ENCODE results near the gene UVRAG.

The UVRAG gene

GRCh38 chr11:76107971-76108370 lies 293.0 kb downstream of the UVRAG start:
- H3K9ac ChIP-seq (ENCODE audit: low read depth, low read length): no peak overlapping the region
- H3K4me3 ChIP-seq (ENCODE audit: low read length): no peak overlapping the region
- no peaks in the 10 kb centered on the region for H3K36me3 ChIP-seq (ENCODE audit: insufficient read depth, low read length)
- no peak overlapping the region for H3K4me2 ChIP-seq (ENCODE audit: low read length)
- H3K9me3 ChIP-seq (replicated peaks; ENCODE audit: low read length): no peaks in the 10 kb centered on the region
- no peaks in the 10 kb centered on the region for H3K27me3 ChIP-seq (ENCODE audit: control insufficient read depth, insufficient read depth, low read length)
- no peaks in the 10 kb centered on the region for H3K4me1 ChIP-seq (ENCODE audit: control insufficient read depth, insufficient read depth, low read length)

- Histone ChIP-seq H3K4me3 (ENCODE audit: low read length) (no peak overlapping the region), H3K36me3 (ENCODE audit: insufficient read depth, low read length) (no peaks in the 10 kb centered on the region), H3K9ac (ENCODE audit: low read depth, low read length) (no peak overlapping the region), H3K27me3 (ENCODE audit: control insufficient read depth, insufficient read depth, low read length) (no peaks in the 10 kb centered on the region), H3K4me2 (ENCODE audit: low read length) (no peak overlapping the region), H3K4me1 (ENCODE audit: control insufficient read depth, insufficient read depth, low read length) (no peaks in the 10 kb centered on the region), H3K9me3 (replicated peaks; ENCODE audit: low read length) (no peaks in the 10 kb centered on the region)
Measured at GRCh38 chr11:76114238-76114637, 299.2 kb downstream of the UVRAG start.

- H3K27me3 ChIP-seq (ENCODE audit: control insufficient read depth, insufficient read depth, low read length): no peaks in the 10 kb centered on the region
- H3K4me3 ChIP-seq (ENCODE audit: low read length): no peak overlapping the region
- no peaks in the 10 kb centered on the region for H3K36me3 ChIP-seq (ENCODE audit: insufficient read depth, low read length)
- no peak overlapping the region for H3K9ac ChIP-seq (ENCODE audit: low read depth, low read length)
- H3K4me1 ChIP-seq (ENCODE audit: control insufficient read depth, insufficient read depth, low read length): no peaks in the 10 kb centered on the region
- no peaks in the 10 kb centered on the region for H3K9me3 ChIP-seq (replicated peaks; ENCODE audit: low read length)
- H3K4me2 ChIP-seq (ENCODE audit: low read length): no peak overlapping the region
Measured at GRCh38 chr11:76115555-76115954, 300.5 kb downstream of the UVRAG start.

- H3K9me3 ChIP-seq (replicated peaks; ENCODE audit: low read length): no peaks in the 10 kb centered on the region
- H3K4me2 ChIP-seq (ENCODE audit: low read length): no peak overlapping the region
- no peaks in the 10 kb centered on the region for H3K27me3 ChIP-seq (ENCODE audit: control insufficient read depth, insufficient read depth, low read length)
- H3K9ac ChIP-seq (ENCODE audit: low read depth, low read length): no peak overlapping the region
- H3K4me1 ChIP-seq (ENCODE audit: control insufficient read depth, insufficient read depth, low read length): no peaks in the 10 kb centered on the region
- H3K36me3 ChIP-seq (ENCODE audit: insufficient read depth, low read length): no peaks in the 10 kb centered on the region
- no peak overlapping the region for H3K4me3 ChIP-seq (ENCODE audit: low read length)
Measured at GRCh38 chr11:76119032-76119431, 304.0 kb downstream of the UVRAG start.

GRCh38 chr11:76119779-76120178 lies 304.8 kb downstream of the UVRAG start:
- Histone ChIP-seq H3K9ac (ENCODE audit: low read depth, low read length) (no peak overlapping the region), H3K36me3 (ENCODE audit: insufficient read depth, low read length) (no peaks in the 10 kb centered on the region), H3K4me2 (ENCODE audit: low read length) (no peak overlapping the region), H3K27me3 (ENCODE audit: control insufficient read depth, insufficient read depth, low read length) (no peaks in the 10 kb centered on the region), H3K9me3 (replicated peaks; ENCODE audit: low read length) (no peaks in the 10 kb centered on the region), H3K4me3 (ENCODE audit: low read length) (no peak overlapping the region), H3K4me1 (ENCODE audit: control insufficient read depth, insufficient read depth, low read length) (no peaks in the 10 kb centered on the region)

- Histone ChIP-seq H3K4me2 (ENCODE audit: low read length) (no peak overlapping the region), H3K36me3 (ENCODE audit: insufficient read depth, low read length) (no peaks in the 10 kb centered on the region), H3K4me3 (ENCODE audit: low read length) (no peak overlapping the region), H3K9me3 (replicated peaks; ENCODE audit: low read length) (no peaks in the 10 kb centered on the region), H3K9ac (ENCODE audit: low read depth, low read length) (no peak overlapping the region), H3K4me1 (ENCODE audit: control insufficient read depth, insufficient read depth, low read length) (no peaks in the 10 kb centered on the region), H3K27me3 (ENCODE audit: control insufficient read depth, insufficient read depth, low read length) (no peaks in the 10 kb centered on the region)
Measured at GRCh38 chr11:76120513-76121101, 305.6 kb downstream of the UVRAG start.

- Histone ChIP-seq H3K36me3 (ENCODE audit: insufficient read depth, low read length) (no peaks in the 10 kb centered on the region), H3K4me1 (ENCODE audit: control insufficient read depth, insufficient read depth, low read length) (no peaks in the 10 kb centered on the region), H3K9me3 (replicated peaks; ENCODE audit: low read length) (no peaks in the 10 kb centered on the region), H3K4me3 (ENCODE audit: low read length) (no peak overlapping the region), H3K4me2 (ENCODE audit: low read length) (no peak overlapping the region), H3K9ac (ENCODE audit: low read depth, low read length) (no peak overlapping the region), H3K27me3 (ENCODE audit: control insufficient read depth, insufficient read depth, low read length) (no peaks in the 10 kb centered on the region)
Measured at GRCh38 chr11:76123248-76123647, 308.2 kb downstream of the UVRAG start.

- no peaks in the 10 kb centered on the region for H3K9me3 ChIP-seq (replicated peaks; ENCODE audit: low read length)
- H3K36me3 ChIP-seq (ENCODE audit: insufficient read depth, low read length): no peaks in the 10 kb centered on the region
- H3K4me1 ChIP-seq (ENCODE audit: control insufficient read depth, insufficient read depth, low read length): no peaks in the 10 kb centered on the region
- H3K4me3 ChIP-seq (ENCODE audit: low read length): no peak overlapping the region
- H3K9ac ChIP-seq (ENCODE audit: low read depth, low read length): no peak overlapping the region
- H3K4me2 ChIP-seq (ENCODE audit: low read length): no peak overlapping the region
- H3K27me3 ChIP-seq (ENCODE audit: control insufficient read depth, insufficient read depth, low read length): no peaks in the 10 kb centered on the region
Measured at GRCh38 chr11:76124905-76125770, 310.1 kb downstream of the UVRAG start.

GRCh38 chr11:76129729-76130128 lies 314.7 kb downstream of the UVRAG start:
- no peaks in the 10 kb centered on the region for H3K36me3 ChIP-seq (ENCODE audit: insufficient read depth, low read length)
- no peaks in the 10 kb centered on the region for H3K4me1 ChIP-seq (ENCODE audit: control insufficient read depth, insufficient read depth, low read length)
- H3K9me3 ChIP-seq (replicated peaks; ENCODE audit: low read length): no peaks in the 10 kb centered on the region
- H3K4me3 ChIP-seq (ENCODE audit: low read length): no peak overlapping the region
- no peak overlapping the region for H3K9ac ChIP-seq (ENCODE audit: low read depth, low read length)
- no peak overlapping the region for H3K4me2 ChIP-seq (ENCODE audit: low read length)
- no peaks in the 10 kb centered on the region for H3K27me3 ChIP-seq (ENCODE audit: control insufficient read depth, insufficient read depth, low read length)

GRCh38 chr11:76131142-76131541 lies 316.1 kb downstream of the UVRAG start:
- Histone ChIP-seq H3K4me3 (ENCODE audit: low read length) (no peak overlapping the region), H3K4me1 (ENCODE audit: control insufficient read depth, insufficient read depth, low read length) (no peaks in the 10 kb centered on the region), H3K4me2 (ENCODE audit: low read length) (no peak overlapping the region), H3K9ac (ENCODE audit: low read depth, low read length) (no peak overlapping the region), H3K36me3 (ENCODE audit: insufficient read depth, low read length) (no peaks in the 10 kb centered on the region), H3K9me3 (replicated peaks; ENCODE audit: low read length) (no peaks in the 10 kb centered on the region), H3K27me3 (ENCODE audit: control insufficient read depth, insufficient read depth, low read length) (no peaks in the 10 kb centered on the region)

- Histone ChIP-seq H3K4me1 (ENCODE audit: control insufficient read depth, insufficient read depth, low read length) (no peaks in the 10 kb centered on the region), H3K9me3 (replicated peaks; ENCODE audit: low read length) (no peaks in the 10 kb centered on the region), H3K27me3 (ENCODE audit: control insufficient read depth, insufficient read depth, low read length) (no peaks in the 10 kb centered on the region), H3K4me3 (ENCODE audit: low read length) (no peak overlapping the region), H3K36me3 (ENCODE audit: insufficient read depth, low read length) (no peaks in the 10 kb centered on the region), H3K9ac (ENCODE audit: low read depth, low read length) (no peak overlapping the region), H3K4me2 (ENCODE audit: low read length) (no peak overlapping the region)
Measured at GRCh38 chr11:76131671-76132631, 316.9 kb downstream of the UVRAG start.
